Cardiac muscle cell (in vitro differentiated cells and primary cell): ENCODE results near the gene NDOR1. TPM values are rescaled to one million over a fixed set of nuclear protein-coding genes. Genes with fewer than 3 reads are reported as not detected.

ENCODE experiments used
- DNase-seq, 2 donors: peaks; one replicate each; pipeline versions ENCODE4 v3.0.0 to v3.0.0-alpha.2; 2010 to 2017; ENCODE audit warnings: low read depth in 1 of 2, low spot score in 1 of 2
- H3K27ac ChIP-seq: fragments of 200-600 bp; sonication (generic); 2 replicates; pipeline ENCODE4 v1.5.1; 2016
- H3K27me3 ChIP-seq: fragments of 200-600 bp; sonication (generic); 2 replicates; pipeline ENCODE4 v1.6.0; 2016; ENCODE audit warnings: control low read depth
- H3K36me3 ChIP-seq: fragments of 200-600 bp; sonication (generic); 2 replicates; pipeline ENCODE4 v1.5.1; 2016; ENCODE audit warnings: control low read depth
- H3K4me1 ChIP-seq: fragments of 200-600 bp; sonication (generic); 2 replicates; pipeline ENCODE4 v1.8.1; 2017; ENCODE audit warnings: low read depth, mild to moderate bottlenecking, mixed run types
- H3K4me3 ChIP-seq: fragments of 200-600 bp; sonication (generic); 2 replicates; pipeline ENCODE4 v1.5.1; 2016; ENCODE audit warnings: mild to moderate bottlenecking
- H3K9me3 ChIP-seq: fragments of 200-600 bp; sonication (generic); 2 replicates; pipeline ENCODE4 v1.5.1; 2017; ENCODE audit warnings: low read depth, mild to moderate bottlenecking, control low read depth
- polyA plus RNA-seq: library from polyadenylated mRNA; unstranded; fragments of >200 nt; fragmentation: Nextera tagmentation; extraction: Ambion mirVana; gene quantifications from 2 replicates; pipeline ENCODE4 v1.2.1, GENCODE V29; 2016
- total RNA-seq: library from RNA; depleted of rRNA; stranded (reverse); fragments of >200 nt; gene quantifications from 2 replicates; pipeline ENCODE4 v1.2.3, GENCODE V29; 2016
- TF ChIP-seq, protein P1 (sequence below): IDR thresholded peaks from 2 replicates; pipeline ENCODE4 v1.5.1; 2012; ENCODE audit warnings: low read depth, mild to moderate bottlenecking, low read length

NDOR1 gene
- total and polyA plus RNA-seq, 2 experiments from 2014 or later: 17.5 to 18.1 TPM

DNA sequence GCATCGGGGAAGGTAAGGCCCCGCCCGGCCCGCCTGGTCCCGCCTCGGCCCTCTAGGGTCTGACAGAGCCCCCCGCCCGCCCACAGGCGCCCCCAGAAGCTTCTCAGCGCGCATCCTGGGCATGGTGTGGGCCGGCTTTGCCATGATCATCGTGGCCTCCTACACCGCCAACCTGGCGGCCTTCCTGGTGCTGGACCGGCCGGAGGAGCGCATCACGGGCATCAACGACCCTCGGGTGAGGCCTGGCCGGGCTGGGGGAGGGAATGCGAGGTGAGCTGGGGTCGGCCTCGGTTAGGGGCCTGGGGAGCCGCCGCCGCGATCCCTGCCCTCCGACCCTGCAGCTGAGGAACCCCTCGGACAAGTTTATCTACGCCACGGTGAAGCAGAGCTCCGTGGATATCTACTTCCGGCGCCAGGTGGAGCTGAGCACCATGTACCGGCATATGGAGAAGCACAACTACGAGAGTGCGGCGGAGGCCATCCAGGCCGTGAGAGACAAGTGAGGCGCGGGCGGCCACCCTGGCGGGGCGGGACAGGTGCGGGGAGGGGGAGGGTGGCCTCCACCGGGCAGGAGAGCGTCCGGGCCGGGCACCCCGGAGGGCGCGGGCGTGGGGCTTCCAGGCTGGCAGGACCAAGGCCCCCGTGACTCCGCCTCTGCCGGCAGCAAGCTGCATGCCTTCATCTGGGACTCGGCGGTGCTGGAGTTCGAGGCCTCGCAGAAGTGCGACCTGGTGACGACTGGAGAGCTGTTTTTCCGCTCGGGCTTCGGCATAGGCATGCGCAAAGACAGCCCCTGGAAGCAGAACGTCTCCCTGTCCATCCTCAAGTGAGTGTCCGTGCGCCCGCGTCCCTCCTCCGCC, 42.8 kb upstream of the NDOR1 start:
- H3K4me1 ChIP-seq: no peaks in the 10 kb centered on the region
- H3K36me3 ChIP-seq: no peaks in the 10 kb centered on the region
- TF ChIP-seq, protein P1, sequence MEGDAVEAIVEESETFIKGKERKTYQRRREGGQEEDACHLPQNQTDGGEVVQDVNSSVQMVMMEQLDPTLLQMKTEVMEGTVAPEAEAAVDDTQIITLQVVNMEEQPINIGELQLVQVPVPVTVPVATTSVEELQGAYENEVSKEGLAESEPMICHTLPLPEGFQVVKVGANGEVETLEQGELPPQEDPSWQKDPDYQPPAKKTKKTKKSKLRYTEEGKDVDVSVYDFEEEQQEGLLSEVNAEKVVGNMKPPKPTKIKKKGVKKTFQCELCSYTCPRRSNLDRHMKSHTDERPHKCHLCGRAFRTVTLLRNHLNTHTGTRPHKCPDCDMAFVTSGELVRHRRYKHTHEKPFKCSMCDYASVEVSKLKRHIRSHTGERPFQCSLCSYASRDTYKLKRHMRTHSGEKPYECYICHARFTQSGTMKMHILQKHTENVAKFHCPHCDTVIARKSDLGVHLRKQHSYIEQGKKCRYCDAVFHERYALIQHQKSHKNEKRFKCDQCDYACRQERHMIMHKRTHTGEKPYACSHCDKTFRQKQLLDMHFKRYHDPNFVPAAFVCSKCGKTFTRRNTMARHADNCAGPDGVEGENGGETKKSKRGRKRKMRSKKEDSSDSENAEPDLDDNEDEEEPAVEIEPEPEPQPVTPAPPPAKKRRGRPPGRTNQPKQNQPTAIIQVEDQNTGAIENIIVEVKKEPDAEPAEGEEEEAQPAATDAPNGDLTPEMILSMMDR: no peak
- H3K27me3 ChIP-seq: peaks cover 100% of the 10 kb centered on the region
- H3K4me3 ChIP-seq: peak overlapping the region; percentile 11
- H3K27ac ChIP-seq: no peak overlapping the region
- no peaks in the 10 kb centered on the region for H3K9me3 ChIP-seq
- DNase-seq: peak in 1 of 2 donors; percentile 34

DNA sequence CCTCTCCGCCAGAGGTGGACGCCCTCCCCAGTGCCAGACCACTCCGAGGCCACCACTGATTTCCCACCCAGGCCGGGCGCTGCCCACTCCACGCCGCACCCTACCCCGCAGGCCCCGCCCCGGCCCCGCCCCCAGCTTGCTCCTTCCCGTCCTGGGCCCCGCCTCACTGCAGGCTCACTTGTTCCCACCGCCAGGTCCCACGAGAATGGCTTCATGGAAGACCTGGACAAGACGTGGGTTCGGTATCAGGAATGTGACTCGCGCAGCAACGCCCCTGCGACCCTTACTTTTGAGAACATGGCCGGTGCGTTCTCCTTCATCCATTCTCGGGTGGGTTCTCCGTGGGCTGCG, 42.2 kb upstream of the NDOR1 start:
- Histone ChIP-seq H3K9me3 (no peaks in the 10 kb centered on the region), H3K36me3 (no peaks in the 10 kb centered on the region), H3K4me1 (peaks cover under 1% of the 10 kb centered on the region), H3K4me3 (peak overlapping the region; percentile 11), H3K27ac (no peak overlapping the region), H3K27me3 (peaks cover 100% of the 10 kb centered on the region)
- TF ChIP-seq, protein P1: no peak
- no peak for DNase-seq

GRCh38 chr9:137163805-137164204, 41.7 kb upstream of the NDOR1 start:
- TF ChIP-seq, protein P1: no peak
- Histone ChIP-seq H3K36me3 (no peaks in the 10 kb centered on the region), H3K4me3 (no peak overlapping the region), H3K9me3 (no peaks in the 10 kb centered on the region), H3K27ac (no peak overlapping the region), H3K4me1 (peaks cover 3% of the 10 kb centered on the region), H3K27me3 (peaks cover 100% of the 10 kb centered on the region)
- DNase-seq: no peak

DNA sequence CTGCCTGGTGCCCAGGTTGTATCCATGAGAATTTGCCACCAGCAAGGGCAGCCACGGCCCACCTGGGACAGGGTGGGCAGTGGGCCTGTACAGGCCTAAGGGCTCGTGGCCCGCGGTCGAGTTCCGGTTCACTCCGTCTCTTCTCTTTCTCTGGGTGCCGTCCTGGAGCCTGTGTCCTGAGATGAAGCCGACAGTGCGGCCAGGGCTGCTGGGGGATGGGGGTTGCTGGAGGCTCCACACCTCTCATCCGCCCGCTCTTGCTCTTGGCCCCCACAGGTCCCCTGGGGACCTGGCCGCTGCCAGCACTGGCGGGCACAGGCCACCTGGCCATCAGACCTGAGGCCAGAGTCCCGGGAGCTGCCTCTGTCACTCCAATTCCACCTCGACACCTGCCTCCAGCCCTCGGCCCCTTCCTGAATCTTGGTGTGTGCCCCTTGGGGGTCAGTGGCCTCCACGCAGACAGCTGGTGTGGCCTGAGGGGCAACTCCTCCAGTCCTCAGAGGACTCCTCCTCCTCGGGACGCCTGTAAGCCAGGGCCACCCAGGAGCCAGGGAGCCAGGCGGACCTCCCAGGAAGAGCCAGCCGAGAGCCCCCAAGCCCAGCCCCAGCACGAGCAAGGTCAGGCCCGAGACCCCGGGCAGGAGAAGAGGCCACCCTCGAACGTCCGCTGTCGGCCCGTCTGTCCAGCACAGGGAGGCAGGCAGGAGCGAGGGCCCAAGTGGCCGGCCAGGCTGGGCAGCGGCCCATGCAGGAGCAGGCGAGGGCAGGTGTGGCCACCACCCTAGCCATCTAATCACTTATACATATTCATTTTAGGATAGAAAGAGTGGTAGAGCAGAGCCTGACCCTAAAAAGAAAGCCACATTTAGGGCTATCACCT, 40.9 kb upstream of the NDOR1 start:
- TF ChIP-seq, protein P1: no peak
- H3K27me3 ChIP-seq: peaks cover 100% of the 10 kb centered on the region
- no peak for DNase-seq
- H3K36me3 ChIP-seq: no peaks in the 10 kb centered on the region
- H3K4me3 ChIP-seq: no peak overlapping the region
- no peak overlapping the region for H3K27ac ChIP-seq
- no peaks in the 10 kb centered on the region for H3K9me3 ChIP-seq
- peaks cover 3% of the 10 kb centered on the region for H3K4me1 ChIP-seq

DNA sequence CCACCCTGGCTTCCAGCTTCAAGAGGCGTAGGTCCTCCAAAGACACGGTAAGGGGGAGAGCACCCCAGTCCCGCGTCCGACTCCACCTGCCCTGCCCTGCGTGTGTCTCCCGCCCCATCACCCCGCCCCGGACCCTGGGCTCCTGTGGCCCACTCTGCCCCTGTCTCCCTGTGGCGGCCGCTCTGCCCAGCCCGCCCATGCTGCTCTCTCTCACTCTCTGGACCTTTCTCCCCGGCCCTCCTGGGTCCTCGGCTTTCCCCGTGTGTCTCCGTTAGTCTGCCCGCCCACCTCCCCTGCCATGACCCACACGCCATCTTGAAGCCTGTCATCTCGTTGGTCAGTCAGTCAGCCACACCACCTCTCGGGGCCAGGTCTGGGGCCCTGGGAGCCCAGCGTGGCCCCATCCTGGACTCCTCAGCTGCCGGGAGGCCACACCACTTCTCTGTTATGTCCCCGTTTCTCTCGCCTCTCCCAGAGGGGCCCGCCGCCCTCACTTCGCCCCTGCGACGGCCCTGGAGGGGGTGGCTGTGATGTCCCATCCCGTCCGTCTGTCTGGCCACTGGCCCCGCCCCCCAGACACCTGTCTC, 40.2 kb upstream of the NDOR1 start:
- H3K4me3 ChIP-seq: no peak overlapping the region
- no peak for DNase-seq
- H3K36me3 ChIP-seq: no peaks in the 10 kb centered on the region
- peaks cover 3% of the 10 kb centered on the region for H3K4me1 ChIP-seq
- H3K27ac ChIP-seq: no peak overlapping the region
- TF ChIP-seq, protein P1: no peak
- no peaks in the 10 kb centered on the region for H3K9me3 ChIP-seq
- peaks cover 100% of the 10 kb centered on the region for H3K27me3 ChIP-seq
